Measurements from ENCODE around the gene EEF1AKMT2. TPM values are rescaled to one million over a fixed set of nuclear protein-coding genes. Genes with fewer than 3 reads are reported as not detected.
"Not testable (repeated sequence)": the region's sequence is repeated elsewhere in the genome, so short reads cannot be mapped to it uniquely, and the experiment has no call there.

The EEF1AKMT2 gene
- total RNA-seq: 10 to 100 TPM; 15.6 to 18.0 TPM
- long read RNA-seq, transcript EEF1AKMT2-201 (7 exons, 1,462 nt): major isoform, 6 of 18 reads
- long read RNA-seq, partial matches to known transcripts: 0 of 18 reads
- long read RNA-seq, other reads (novel, unspliced or antisense): 5 of 18 reads

- ATAC-seq (peak; percentile 95), DNase-seq (peak; percentile 76 to 87)
- intact Hi-C loops (cut with DNase I, micrococcal nuclease): no loop called here
Observed at GRCh38 chr10:124791547-124792348, at the start of gene EEF1AKMT2. Gene EEF1AKMT2, minus strand, starts transcription at chr10:124791887. Its CDS starts 54 bp downstream, at chr10:124791833.

- DNase-seq (no peak), ATAC-seq (no peak)
- intact Hi-C loops (cut with DNase I, micrococcal nuclease): no loop called here
Observed at GRCh38 chr10:124837687-124838086, 46.0 kb upstream of the EEF1AKMT2 start.

GRCh38 chr10:124831116-124831515, 39.4 kb upstream of the EEF1AKMT2 start:
- no peak for ATAC-seq
- no peak for DNase-seq
- intact Hi-C loops (cut with DNase I, micrococcal nuclease): no loop called here

- no peak for DNase-seq
- no peak for ATAC-seq
- intact Hi-C loops (cut with DNase I, micrococcal nuclease): no loop called here
Observed at GRCh38 chr10:124830445-124830844, 38.8 kb upstream of the EEF1AKMT2 start.

GRCh38 chr10:124829447-124830115, 37.9 kb upstream of the EEF1AKMT2 start:
- ATAC-seq: no peak
- intact Hi-C loops (cut with DNase I, micrococcal nuclease): no loop called here
- DNase-seq: no peak

GRCh38 chr10:124827474-124827873, 35.8 kb upstream of the EEF1AKMT2 start:
- ATAC-seq (peak; percentile 29), DNase-seq (peak in 1 of 2 donors; percentile 7)
- intact Hi-C loops (cut with DNase I, micrococcal nuclease): no loop called here

GRCh38 chr10:124826262-124826661, 34.6 kb upstream of the EEF1AKMT2 start:
- DNase-seq (no peak), ATAC-seq (no peak)
- intact Hi-C loops (cut with DNase I, micrococcal nuclease): no loop called here

GRCh38 chr10:124825702-124826101, 34.0 kb upstream of the EEF1AKMT2 start:
- ATAC-seq (no peak), DNase-seq (no peak)
- intact Hi-C loops (cut with DNase I, micrococcal nuclease): no loop called here

- intact Hi-C loops (cut with DNase I, micrococcal nuclease); ATAC-seq; DNase-seq: not testable (repeated sequence)
Observed at GRCh38 chr10:124824932-124825331, 33.2 kb upstream of the EEF1AKMT2 start.

GRCh38 chr10:124824507-124824906, 32.8 kb upstream of the EEF1AKMT2 start:
- intact Hi-C loops (cut with DNase I, micrococcal nuclease): no loop called here
- DNase-seq (no peak), ATAC-seq (no peak)

- ATAC-seq (no peak), DNase-seq (no peak)
- intact Hi-C loops (cut with DNase I, micrococcal nuclease): no loop called here
Observed at GRCh38 chr10:124821520-124821919, 29.8 kb upstream of the EEF1AKMT2 start.

GRCh38 chr10:124820121-124820520, 28.4 kb upstream of the EEF1AKMT2 start:
- ATAC-seq (no peak), DNase-seq (no peak)
- intact Hi-C loops (cut with DNase I, micrococcal nuclease): no loop called here

GRCh38 chr10:124802313-124802675, 10.6 kb upstream of the EEF1AKMT2 start:
- intact Hi-C loops (cut with DNase I, micrococcal nuclease): no loop called here
- ATAC-seq: no peak
- no peak for DNase-seq

- intact Hi-C loops (cut with DNase I, micrococcal nuclease): no loop called here
- no peak for ATAC-seq
Observed at GRCh38 chr10:124799211-124799610, 7.5 kb upstream of the EEF1AKMT2 start.

GRCh38 chr10:124798781-124799180, 7.1 kb upstream of the EEF1AKMT2 start:
- DNase-seq (no peak), ATAC-seq (no peak)
- intact Hi-C loops (cut with DNase I, micrococcal nuclease): no loop called here

More at GRCh38 chr10:124799211-124799610, 7.5 kb upstream of the EEF1AKMT2 start:
- DNase-seq: no peak

- no peak for ATAC-seq
- DNase-seq: no peak
- intact Hi-C loops (cut with DNase I, micrococcal nuclease): no loop called here
Observed at GRCh38 chr10:124798364-124798763, 6.7 kb upstream of the EEF1AKMT2 start.

- intact Hi-C loops (cut with DNase I, micrococcal nuclease): no loop called here
- ATAC-seq (no peak), DNase-seq (peak in 1 of 2 donors; percentile 6)
Observed at GRCh38 chr10:124792998-124793352, 1.3 kb upstream of the EEF1AKMT2 start.

- not testable (repeated sequence) for ATAC-seq
Observed at GRCh38 chr10:124782900-124783299, 8.8 kb downstream of the EEF1AKMT2 start.

GRCh38 chr10:124768791-124769190, 22.9 kb downstream of the EEF1AKMT2 start:
- ATAC-seq: no peak
- intact Hi-C loops (cut with DNase I, micrococcal nuclease): no loop called here
- no peak for DNase-seq

More at GRCh38 chr10:124782900-124783299, 8.8 kb downstream of the EEF1AKMT2 start:
- DNase-seq; intact Hi-C loops (cut with DNase I, micrococcal nuclease): not testable (repeated sequence)

- ATAC-seq (no peak), DNase-seq (no peak)
- intact Hi-C loops (cut with DNase I, micrococcal nuclease): no loop called here
Observed at GRCh38 chr10:124765256-124765655, 26.4 kb downstream of the EEF1AKMT2 start.

Measured in left colon (tissue), 2 donors.